ACHN (cell line): ENCODE results near the gene STXBP5.
"Not testable (repeated sequence)": the region's sequence is repeated elsewhere in the genome, so short reads cannot be mapped to it uniquely, and the experiment has no call there.

Experiments used
- DNase-seq: peaks from one replicate; pipeline ENCODE4 v3.0.0-alpha.2; 2015
- in situ Hi-C: cut with HindIII; loops from 2 replicates; pipeline ENCODE4 v1.10.0; 2017; ENCODE audit warnings: low sequenced_read_pairs, low pct_ligation_motif_present, low pct_unique_long_range_greater_than_20kb

Gene STXBP5

DNA sequence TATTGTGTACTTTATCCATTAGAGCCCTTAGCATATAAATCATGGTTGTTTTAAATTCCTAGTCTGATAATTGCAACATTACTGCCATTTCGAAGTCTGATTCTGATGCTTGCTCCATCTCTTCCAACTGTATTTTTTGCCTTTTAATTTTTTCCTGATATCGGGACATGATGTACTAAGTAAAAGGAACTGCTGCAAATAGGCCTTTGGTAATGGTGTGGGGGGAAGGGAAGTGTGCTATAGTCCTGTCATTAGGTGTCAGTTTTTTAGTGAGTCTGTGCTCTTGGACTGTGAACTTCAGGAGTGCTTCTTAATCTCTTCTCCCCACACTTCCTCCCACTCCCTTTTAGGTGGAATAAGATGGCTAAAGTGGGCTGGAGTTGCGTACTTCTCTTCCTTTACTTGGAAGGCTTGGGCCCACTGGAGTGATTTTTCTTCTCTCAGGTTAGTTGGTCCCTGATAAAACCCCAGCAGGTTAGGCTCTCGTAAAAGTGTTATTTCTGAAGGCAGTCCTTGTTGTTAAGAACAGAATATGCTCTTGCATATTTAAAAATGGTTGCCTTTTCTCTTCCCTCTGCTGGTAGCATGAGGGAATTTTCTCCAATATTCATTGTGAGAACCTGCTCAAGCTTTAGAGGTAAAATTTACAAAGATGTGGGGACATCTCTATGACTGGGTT, 18.1 kb downstream of the STXBP5 start:
- peak; percentile 38 for DNase-seq
- in situ Hi-C loops: loop anchor here (25.0 kb wide), 1 partner anchor 310 kb away; no protein-coding TSS in a partner anchor

GRCh38 chr6:147223736-147224135, 19.5 kb downstream of the STXBP5 start:
- in situ Hi-C loops: loop anchor here (25.0 kb wide), 1 partner anchor 311 kb away; no protein-coding TSS in a partner anchor

DNA sequence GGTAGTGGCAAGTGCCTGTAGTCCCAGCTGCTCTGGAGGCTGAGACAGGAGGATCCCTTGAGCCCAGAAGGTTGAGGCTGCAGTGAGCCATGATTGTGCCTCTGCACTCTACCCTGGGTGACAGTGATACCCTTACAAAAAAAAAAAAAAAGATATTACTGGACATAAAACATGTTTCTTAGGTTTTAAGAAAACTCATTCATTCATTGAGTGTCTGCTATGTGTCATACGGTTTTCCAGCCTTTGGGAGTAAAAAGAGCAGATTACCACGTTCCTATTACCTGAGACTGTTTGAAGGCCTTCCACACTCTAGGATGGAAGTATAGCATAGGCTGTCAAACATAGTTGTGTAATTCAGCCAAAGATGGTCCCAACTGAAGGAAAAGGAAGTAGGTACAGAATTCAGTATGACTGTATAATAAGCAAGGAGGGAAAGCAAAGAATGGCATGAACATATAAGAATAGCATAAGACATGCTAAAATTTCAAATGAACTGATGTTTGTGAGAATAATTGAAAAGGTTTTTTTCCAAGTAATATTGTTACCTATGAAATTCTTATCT, 22.0 kb downstream of the STXBP5 start:
- DNase-seq: no peak
- in situ Hi-C loops: no loop called here

More at GRCh38 chr6:147223736-147224135, 19.5 kb downstream of the STXBP5 start:
- DNase-seq: no peak

- no peak for DNase-seq
- in situ Hi-C loops: no loop called here
Measured at GRCh38 chr6:147226877-147227276, 22.7 kb downstream of the STXBP5 start.

GRCh38 chr6:147227770-147228320, 23.6 kb downstream of the STXBP5 start:
- DNase-seq: no peak
- in situ Hi-C loops: no loop called here

DNA sequence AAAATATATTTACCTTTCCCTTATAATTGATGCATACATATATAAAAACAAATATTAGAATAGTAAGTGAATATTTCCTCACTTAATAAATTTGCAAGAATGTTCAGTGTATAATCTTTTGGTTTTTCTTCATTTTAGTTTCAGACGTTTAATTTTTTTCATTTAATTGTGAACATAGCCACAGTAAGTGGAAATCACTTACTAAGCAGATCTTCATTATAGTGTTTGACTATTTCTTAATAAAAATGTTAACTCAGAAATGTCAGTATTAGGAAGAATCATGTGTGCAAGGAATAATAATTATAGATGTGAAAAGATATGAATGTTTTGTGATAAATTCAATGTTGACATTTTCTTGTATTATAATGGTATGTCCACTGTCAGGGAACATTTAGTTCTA, 27.4 kb downstream of the STXBP5 start:
- in situ Hi-C loops: no loop called here
- DNase-seq: no peak

DNA sequence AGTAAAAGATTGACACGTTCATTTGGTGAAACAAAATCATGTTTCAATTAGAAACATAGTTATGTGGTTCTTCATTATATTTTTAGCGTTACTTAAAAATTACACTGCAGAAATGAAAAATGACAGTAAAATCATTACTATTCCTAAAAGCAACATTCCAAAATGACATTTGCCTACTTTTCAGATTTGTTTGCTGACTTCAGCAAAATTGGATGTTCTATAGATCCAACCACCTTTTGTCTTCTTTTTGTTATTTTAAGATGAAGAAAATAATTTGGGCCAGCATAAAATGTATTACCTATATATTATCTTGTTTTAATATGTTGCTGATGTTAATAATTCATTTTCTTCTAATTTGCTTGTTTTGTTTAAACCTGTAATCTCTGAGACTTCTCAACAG, 30.5 kb downstream of the STXBP5 start:
- in situ Hi-C loops: no loop called here
- DNase-seq: no peak

DNA sequence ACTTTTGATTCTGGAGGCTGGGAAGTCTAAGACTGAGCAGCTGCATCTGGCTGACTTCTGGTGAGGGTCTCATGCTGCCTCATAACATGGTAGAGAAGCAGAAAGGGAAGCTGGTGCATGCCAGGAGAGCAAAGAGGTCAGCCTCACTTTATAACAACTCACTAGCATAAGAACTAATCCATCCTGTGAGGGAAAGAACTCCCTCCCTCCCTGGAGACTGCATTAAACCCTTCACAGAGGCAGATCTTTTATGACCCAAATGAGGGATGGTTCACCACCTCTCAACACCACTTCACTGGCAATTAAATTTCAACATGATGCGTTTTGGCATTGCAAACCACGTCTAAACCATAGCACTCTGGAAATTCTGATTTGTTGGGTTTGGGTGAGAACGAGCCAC, 33.9 kb downstream of the STXBP5 start:
- no peak for DNase-seq
- in situ Hi-C loops: no loop called here

- in situ Hi-C loops: no loop called here
Measured at GRCh38 chr6:147238906-147239305, 34.7 kb downstream of the STXBP5 start.

GRCh38 chr6:147244832-147245231, 40.6 kb downstream of the STXBP5 start:
- in situ Hi-C loops: no loop called here
- DNase-seq: no peak

More at GRCh38 chr6:147238906-147239305, 34.7 kb downstream of the STXBP5 start:
- DNase-seq: no peak

GRCh38 chr6:147245693-147246092, 41.5 kb downstream of the STXBP5 start:
- DNase-seq: no peak
- in situ Hi-C loops: no loop called here

DNA sequence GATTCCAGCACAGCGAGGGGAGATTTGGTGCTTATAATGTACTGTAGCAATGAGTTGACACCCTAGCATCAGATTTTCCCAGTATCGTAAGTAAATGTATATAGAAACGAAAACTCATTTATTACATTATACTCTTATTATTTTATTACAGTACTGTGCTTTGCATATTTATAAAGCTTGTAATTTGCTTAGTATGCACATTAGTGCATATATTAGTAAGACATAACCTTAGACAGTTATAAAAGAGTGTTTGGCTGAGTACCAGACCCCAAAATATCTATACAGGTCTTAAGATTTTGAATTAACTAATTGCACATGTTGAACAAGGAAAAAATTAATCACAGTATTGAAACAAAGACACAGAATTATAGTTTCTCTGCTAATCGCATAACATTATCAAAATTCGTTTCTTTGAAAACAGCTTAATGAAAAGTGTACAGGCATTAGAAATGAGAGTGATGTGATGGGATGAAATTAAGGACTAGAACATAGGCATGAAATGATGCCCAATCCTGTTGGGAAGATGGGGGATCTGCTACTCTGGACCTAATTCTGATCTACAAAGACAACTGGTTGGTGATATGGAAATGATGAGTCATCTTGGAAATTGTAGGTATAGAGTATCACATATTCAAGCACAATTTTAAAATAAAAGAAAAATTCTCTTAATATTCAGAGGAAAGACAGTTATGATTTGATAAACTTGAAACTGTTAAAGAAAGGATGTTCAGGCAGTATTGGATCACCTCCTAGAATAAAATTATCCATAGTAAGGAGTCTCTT, 42.8 kb downstream of the STXBP5 start:
- in situ Hi-C loops: no loop called here
- no peak for DNase-seq

GRCh38 chr6:147248859-147249258, 44.6 kb downstream of the STXBP5 start:
- no peak for DNase-seq
- in situ Hi-C loops: no loop called here

GRCh38 chr6:147251072-147251471, 46.9 kb downstream of the STXBP5 start:
- in situ Hi-C loops: no loop called here
- no peak for DNase-seq

DNA sequence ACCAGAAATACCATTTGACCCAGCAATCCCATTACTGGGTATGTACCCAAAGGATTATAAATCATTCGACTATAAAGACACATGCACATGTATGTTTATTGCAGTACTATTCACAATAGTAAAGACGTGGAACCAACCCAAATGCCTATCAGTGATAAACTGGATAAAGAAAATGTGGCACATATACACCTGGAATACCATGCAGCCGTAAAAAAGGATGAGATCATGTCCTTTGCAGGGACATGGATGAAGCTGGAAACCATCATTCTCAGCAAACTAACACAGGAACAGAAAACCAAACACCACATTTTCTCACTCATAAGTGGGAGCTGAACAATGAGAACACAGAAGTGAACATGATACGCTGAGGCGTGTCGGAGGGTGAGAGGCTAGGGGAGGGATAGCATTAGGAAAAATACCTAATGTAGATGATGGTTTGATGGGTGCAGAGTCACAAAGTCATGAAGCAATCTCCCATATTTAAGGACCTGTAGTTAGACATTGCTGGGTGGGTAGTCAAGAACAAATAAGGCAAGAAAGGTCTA, 50.8 kb downstream of the STXBP5 start:
- DNase-seq, in situ Hi-C loops: not testable (repeated sequence)

- in situ Hi-C loops: no loop called here
Measured at GRCh38 chr6:147255948-147256674, 51.9 kb downstream of the STXBP5 start.

GRCh38 chr6:147257760-147258159, 53.5 kb downstream of the STXBP5 start:
- DNase-seq: no peak
- in situ Hi-C loops: no loop called here

More at GRCh38 chr6:147255948-147256674, 51.9 kb downstream of the STXBP5 start:
- no peak for DNase-seq

DNA sequence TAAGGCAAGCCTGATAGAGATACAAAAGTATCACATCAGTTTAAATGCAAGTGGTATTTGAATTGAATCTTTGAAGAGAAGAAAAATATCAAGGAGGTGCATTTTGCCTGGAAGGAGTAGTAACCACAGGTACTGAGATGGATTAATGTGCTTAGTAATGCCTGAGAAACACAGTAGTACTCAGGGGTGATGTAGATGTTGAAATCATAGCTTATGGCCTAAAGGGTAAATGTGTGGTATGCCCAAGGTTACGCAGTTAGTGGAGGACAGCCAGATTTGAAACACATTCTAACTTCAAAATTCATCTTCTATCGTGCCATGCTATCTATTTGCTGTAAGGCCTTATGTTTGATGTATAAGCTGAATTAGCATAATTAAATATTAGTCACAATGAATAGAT, 55.9 kb downstream of the STXBP5 start:
- no peak for DNase-seq
- in situ Hi-C loops: no loop called here
